HFF-Myc (cell line): ENCODE results near the gene HARS1.

Experiments
- DNase-seq: peaks from one replicate; pipeline ENCODE4 v3.0.0-alpha.2; 2011; ENCODE audit warnings: low read depth; ENCODE audit errors: extremely low read depth
- H3K4me3 ChIP-seq: replicated peaks from 2 replicates; pipeline ENCODE4 v1.5.1; 2011; ENCODE audit warnings: low read depth, mild to moderate bottlenecking, control low read depth, low read length
- TF ChIP-seq, protein P1 (sequence below): IDR thresholded peaks from 2 replicates; pipeline ENCODE4 v1.5.1; 2012; ENCODE audit warnings: mild to moderate bottlenecking, low read depth, low read length, control low read depth; ENCODE audit errors: missing control alignments

The HARS1 gene

DNA sequence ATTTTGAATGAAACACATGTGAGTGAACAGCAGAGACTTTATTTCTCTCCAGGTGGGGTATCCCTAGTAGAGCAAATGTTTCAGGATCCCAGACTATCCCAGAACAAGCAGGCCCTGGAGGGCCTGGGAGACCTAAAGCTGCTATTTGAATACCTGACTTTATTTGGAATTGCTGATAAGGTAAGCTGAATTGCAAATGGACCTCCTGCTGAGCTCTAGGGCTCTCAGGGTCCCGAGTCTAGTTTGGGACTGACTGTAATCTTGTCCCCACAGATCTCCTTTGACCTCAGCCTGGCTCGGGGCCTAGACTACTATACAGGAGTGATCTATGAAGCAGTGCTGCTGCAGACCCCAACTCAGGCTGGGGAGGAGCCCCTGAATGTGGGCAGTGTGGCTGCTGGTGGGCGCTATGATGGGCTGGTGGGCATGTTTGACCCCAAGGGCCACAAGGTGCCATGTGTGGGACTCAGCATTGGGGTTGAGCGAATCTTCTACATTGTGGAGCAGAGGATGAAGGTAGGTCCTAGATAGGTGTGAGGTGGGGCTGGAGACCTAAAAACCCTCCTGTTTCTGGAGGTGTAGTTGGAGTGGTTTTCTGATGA is 5.8 kb upstream of the HARS1 start:
- no peak for DNase-seq
- H3K4me3 ChIP-seq: no peak overlapping the region
- TF ChIP-seq, protein P1, sequence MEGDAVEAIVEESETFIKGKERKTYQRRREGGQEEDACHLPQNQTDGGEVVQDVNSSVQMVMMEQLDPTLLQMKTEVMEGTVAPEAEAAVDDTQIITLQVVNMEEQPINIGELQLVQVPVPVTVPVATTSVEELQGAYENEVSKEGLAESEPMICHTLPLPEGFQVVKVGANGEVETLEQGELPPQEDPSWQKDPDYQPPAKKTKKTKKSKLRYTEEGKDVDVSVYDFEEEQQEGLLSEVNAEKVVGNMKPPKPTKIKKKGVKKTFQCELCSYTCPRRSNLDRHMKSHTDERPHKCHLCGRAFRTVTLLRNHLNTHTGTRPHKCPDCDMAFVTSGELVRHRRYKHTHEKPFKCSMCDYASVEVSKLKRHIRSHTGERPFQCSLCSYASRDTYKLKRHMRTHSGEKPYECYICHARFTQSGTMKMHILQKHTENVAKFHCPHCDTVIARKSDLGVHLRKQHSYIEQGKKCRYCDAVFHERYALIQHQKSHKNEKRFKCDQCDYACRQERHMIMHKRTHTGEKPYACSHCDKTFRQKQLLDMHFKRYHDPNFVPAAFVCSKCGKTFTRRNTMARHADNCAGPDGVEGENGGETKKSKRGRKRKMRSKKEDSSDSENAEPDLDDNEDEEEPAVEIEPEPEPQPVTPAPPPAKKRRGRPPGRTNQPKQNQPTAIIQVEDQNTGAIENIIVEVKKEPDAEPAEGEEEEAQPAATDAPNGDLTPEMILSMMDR: no peak

DNA sequence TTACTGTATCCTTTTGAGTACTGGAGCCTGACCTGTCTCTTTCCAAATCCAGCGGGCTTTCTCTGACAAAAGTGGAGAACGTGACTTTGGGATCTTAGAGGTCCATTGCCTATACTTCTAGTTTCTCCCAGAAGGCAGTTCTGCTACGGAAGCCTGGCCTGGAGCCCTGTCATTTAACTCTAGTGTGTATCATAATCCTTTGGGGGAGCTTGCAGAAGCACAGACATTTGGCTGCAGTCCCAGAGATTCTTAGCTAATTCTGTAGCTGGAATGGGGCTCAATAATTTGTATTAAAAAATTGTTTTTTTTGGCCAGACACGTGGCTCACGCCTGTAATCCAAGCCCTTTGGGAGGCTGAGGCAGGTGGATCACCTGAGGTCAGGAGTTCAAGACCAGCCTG is 3.1 kb upstream of the HARS1 start:
- H3K4me3 ChIP-seq: no peak overlapping the region
- TF ChIP-seq, protein P1: no peak
- no peak for DNase-seq

DNA sequence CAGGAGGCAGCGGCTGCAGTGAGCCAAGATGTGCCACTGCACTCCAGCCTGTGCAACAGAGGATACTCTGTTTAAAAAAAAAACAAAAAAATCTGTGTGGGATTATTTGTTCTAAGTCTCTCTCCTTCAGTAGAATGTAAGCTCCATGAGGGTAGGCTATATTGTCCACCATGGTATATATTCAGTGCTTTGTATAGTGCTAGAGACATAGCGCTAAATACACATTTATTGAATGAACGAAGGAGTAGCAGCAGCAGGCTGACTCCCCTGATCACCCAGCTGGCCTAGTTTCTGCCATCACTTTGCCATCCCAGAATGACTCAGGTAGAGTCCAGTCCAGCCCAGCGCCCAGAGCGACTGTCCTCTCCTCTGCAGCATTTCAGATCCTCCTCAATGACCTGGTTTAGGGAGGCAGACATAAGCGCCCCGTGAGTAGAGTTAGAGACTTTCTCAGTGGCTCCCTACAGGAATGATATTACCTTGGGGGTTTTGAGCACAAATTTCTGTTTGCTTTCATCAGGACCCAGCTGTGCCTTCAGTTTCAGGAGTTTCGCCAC is 716 bp downstream of the HARS1 start:
- peak overlapping the region; percentile 95 for H3K4me3 ChIP-seq
- no peak for DNase-seq
- TF ChIP-seq, protein P1: no peak

DNA sequence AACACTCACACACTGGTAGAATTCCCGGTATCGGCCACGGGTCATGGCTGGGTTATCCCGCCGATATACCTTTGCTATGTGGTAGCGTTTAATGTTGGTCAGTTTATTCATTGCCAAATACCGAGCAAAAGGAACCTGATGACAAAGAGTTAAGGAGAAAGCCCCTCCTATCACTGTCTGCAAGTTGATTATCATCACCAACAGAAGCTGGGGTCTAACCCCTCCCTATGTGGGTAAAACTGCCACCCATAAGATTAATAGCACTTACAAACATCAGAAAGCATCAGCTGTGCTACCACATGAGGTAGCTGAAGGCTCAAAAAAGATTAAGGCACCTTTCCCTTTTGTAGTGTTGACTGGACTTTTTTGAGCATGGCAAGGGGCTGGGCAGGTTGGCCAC is 12.2 kb downstream of the HARS1 start:
- H3K4me3 ChIP-seq: no peak overlapping the region
- TF ChIP-seq, protein P1: no peak
- no peak for DNase-seq

DNA sequence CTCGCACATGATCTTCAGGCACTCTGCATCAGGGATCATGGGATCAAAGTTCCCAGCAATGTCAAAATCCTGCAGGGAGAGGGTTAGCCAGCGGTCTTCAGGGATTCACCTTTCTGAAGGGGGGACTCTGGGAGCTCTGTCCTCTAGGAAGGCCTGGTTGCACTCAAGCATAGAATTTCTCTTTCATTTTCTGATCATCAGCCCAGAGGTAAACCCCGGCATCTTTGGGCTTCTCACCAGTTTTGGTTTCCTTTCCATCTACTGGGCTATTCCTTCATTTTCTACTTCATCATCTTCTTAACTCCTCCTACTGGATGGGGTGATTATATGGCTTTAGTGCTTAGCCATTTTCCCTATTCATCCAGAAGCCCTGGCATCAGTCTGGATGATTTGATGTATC is 13.2 kb downstream of the HARS1 start:
- no peak overlapping the region for H3K4me3 ChIP-seq
- TF ChIP-seq, protein P1: no peak
- no peak for DNase-seq

DNA sequence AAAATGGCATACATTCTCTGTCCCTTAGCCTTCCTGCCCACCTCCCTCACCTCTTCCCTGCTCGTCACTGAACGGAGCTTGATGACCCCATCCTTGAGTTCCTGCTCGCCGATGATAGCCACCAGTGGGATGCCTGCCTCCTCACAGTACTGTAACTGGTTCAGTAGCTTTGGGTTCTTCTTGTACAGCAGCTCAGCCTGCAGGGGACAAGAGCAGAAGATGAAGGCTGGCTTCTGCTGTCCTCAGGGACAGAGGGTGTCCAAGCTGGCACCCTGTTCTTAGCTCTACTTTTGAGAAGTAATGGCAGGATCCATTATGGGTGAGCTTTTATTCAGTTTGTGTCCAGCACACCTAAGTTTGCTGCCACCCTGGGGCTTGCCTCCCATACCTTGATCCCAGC is 16.5 kb downstream of the HARS1 start:
- TF ChIP-seq, protein P1: no peak
- DNase-seq: no peak
- H3K4me3 ChIP-seq: no peak overlapping the region

DNA sequence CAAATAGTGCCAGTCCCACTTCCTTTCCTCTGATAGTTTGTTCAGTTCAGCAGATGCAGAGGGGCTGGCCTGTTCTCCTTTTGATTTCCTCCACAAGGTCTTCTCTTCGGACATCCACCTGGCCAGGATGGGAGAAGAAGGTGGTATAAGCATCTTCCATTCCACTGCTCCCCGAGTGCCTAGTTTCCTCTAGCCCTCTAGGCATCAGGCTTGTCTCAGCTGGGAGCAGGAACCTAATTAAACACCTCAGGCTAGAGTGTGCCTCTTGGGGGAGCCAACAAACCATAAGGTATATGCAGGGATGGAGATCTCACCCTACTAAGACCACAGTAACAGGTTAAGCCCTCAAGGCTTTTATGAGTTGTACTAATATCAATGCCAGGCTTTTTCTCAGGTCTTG is 17.0 kb downstream of the HARS1 start:
- no peak for DNase-seq
- TF ChIP-seq, protein P1: no peak
- H3K4me3 ChIP-seq: no peak overlapping the region
